ENCODE results near the gene FAM193B.

Gene FAM193B

GRCh38 chr5:177507596-177508220 is 46.7 kb downstream of the FAM193B start:
- TF ChIP-seq TAF1 (IDR thresholded peaks at IDR 0.05; ENCODE audit: borderline replicate concordance, insufficient read depth, low read length), result no peak
- TF ChIP-seq SIN3A (IDR thresholded peaks at IDR 0.05; ENCODE audit: borderline replicate concordance, insufficient read depth, low read length), result no peak
- TF ChIP-seq REST (IDR thresholded peaks at IDR 0.05; ENCODE audit: insufficient read depth in 1 of 2, low read depth in 2 of 2, low read length in 2 of 2), result no peak

GRCh38 chr5:177507165-177507564 is 47.2 kb downstream of the FAM193B start:
- TF ChIP-seq FOXP2 (optimal IDR thresholded peaks at IDR 0.05; ENCODE audit: borderline replicate concordance, extremely low read depth, extremely low read length, insufficient read depth), result no peak
- TF ChIP-seq POLR2AphosphoS5 (IDR thresholded peaks at IDR 0.05; ENCODE audit: low read depth, low read length), result no peak
- no peak for TF ChIP-seq REST (IDR thresholded peaks at IDR 0.05; ENCODE audit: insufficient read depth in 1 of 2, low read depth in 2 of 2, low read length in 2 of 2)
- TF ChIP-seq TAF1 (IDR thresholded peaks at IDR 0.05; ENCODE audit: borderline replicate concordance, insufficient read depth, low read length), result no peak
- no peak for TF ChIP-seq SIN3A (IDR thresholded peaks at IDR 0.05; ENCODE audit: borderline replicate concordance, insufficient read depth, low read length)

GRCh38 chr5:177505075-177505474 is 49.3 kb downstream of the FAM193B start:
- TF ChIP-seq TAF1 (IDR thresholded peaks at IDR 0.05; ENCODE audit: borderline replicate concordance, insufficient read depth, low read length) (no peak), REST (IDR thresholded peaks at IDR 0.05; ENCODE audit: insufficient read depth in 1 of 2, low read depth in 2 of 2, low read length in 2 of 2) (no peak), POLR2AphosphoS5 (IDR thresholded peaks at IDR 0.05; ENCODE audit: low read depth, low read length) (no peak), SIN3A (IDR thresholded peaks at IDR 0.05; ENCODE audit: borderline replicate concordance, insufficient read depth, low read length) (no peak), FOXP2 (optimal IDR thresholded peaks at IDR 0.05; ENCODE audit: borderline replicate concordance, extremely low read depth, extremely low read length, insufficient read depth) (no peak)

- TF ChIP-seq REST (IDR thresholded peaks at IDR 0.05; ENCODE audit: insufficient read depth in 1 of 2, low read depth in 2 of 2, low read length in 2 of 2) (no peak), SIN3A (IDR thresholded peaks at IDR 0.05; ENCODE audit: borderline replicate concordance, insufficient read depth, low read length) (no peak), FOXP2 (optimal IDR thresholded peaks at IDR 0.05; ENCODE audit: borderline replicate concordance, extremely low read depth, extremely low read length, insufficient read depth) (no peak), TAF1 (IDR thresholded peaks at IDR 0.05; ENCODE audit: borderline replicate concordance, insufficient read depth, low read length) (no peak), POLR2AphosphoS5 (IDR thresholded peaks at IDR 0.05; ENCODE audit: low read depth, low read length) (no peak)
These were observed 50.0 kb downstream of the FAM193B start for GRCh38 chr5:177504086-177505056.
